HG02571 (cell line): ENCODE measurements around the gene TMEM106B.

Source experiments
- ATAC-seq: cut with Tn5 transposase; IDR thresholded peaks from one replicate; pipeline ENCODE4 v1.9.1; 2021; ENCODE audit warnings: mild to moderate bottlenecking, moderate library complexity; ENCODE audit not compliant: unreplicated experiment

Gene TMEM106B

GRCh38 chr7:12226756-12227155 lies 15.7 kb downstream of the TMEM106B start:
- no peak for ATAC-seq

- no peak for ATAC-seq
Observed at GRCh38 chr7:12228024-12228423, 16.9 kb downstream of the TMEM106B start.

- no peak for ATAC-seq
Observed at GRCh38 chr7:12229046-12229445, 18.0 kb downstream of the TMEM106B start.

GRCh38 chr7:12231097-12231496 lies 20.0 kb downstream of the TMEM106B start:
- no peak for ATAC-seq

GRCh38 chr7:12233175-12233574 lies 22.1 kb downstream of the TMEM106B start:
- ATAC-seq, result no peak

- no peak for ATAC-seq
Observed at GRCh38 chr7:12234334-12234865, 23.3 kb downstream of the TMEM106B start.

- no peak for ATAC-seq
Observed at GRCh38 chr7:12235970-12236369, 24.9 kb downstream of the TMEM106B start.

- ATAC-seq, result no peak
Observed at GRCh38 chr7:12237007-12237406, 25.9 kb downstream of the TMEM106B start.

- ATAC-seq, result no peak
Observed at GRCh38 chr7:12239806-12240205, 28.7 kb downstream of the TMEM106B start.

GRCh38 chr7:12244129-12244528 lies 33.0 kb downstream of the TMEM106B start:
- ATAC-seq, result no peak

GRCh38 chr7:12244694-12245093 lies 33.6 kb downstream of the TMEM106B start:
- ATAC-seq, result no peak

- no peak for ATAC-seq
Observed at GRCh38 chr7:12249706-12250105, 38.6 kb downstream of the TMEM106B start.

GRCh38 chr7:12250232-12250631 lies 39.1 kb downstream of the TMEM106B start:
- ATAC-seq, result no peak

GRCh38 chr7:12256090-12256489 lies 45.0 kb downstream of the TMEM106B start:
- ATAC-seq, result no peak

GRCh38 chr7:12257582-12257981 lies 46.5 kb downstream of the TMEM106B start:
- ATAC-seq, result peak; percentile 100

- no peak for ATAC-seq
Observed at GRCh38 chr7:12258074-12258473, 47.0 kb downstream of the TMEM106B start.

GRCh38 chr7:12267542-12267941 lies 56.4 kb downstream of the TMEM106B start:
- no peak for ATAC-seq

GRCh38 chr7:12269100-12269895 lies 58.2 kb downstream of the TMEM106B start:
- ATAC-seq, result no peak

GRCh38 chr7:12281038-12281437 lies 69.9 kb downstream of the TMEM106B start:
- ATAC-seq, result no peak

- ATAC-seq, result no peak
Observed at GRCh38 chr7:12287901-12288300, 76.8 kb downstream of the TMEM106B start.

- no peak for ATAC-seq
Observed at GRCh38 chr7:12289996-12290395, 78.9 kb downstream of the TMEM106B start.

GRCh38 chr7:12290761-12291160 lies 79.7 kb downstream of the TMEM106B start:
- ATAC-seq, result no peak

GRCh38 chr7:12291870-12292269 lies 80.8 kb downstream of the TMEM106B start:
- ATAC-seq, result no peak
